Neuronal stem cell (in vitro differentiated cells): ENCODE measurements around the gene NPR1.
A peak's percentile ranks its signal among the peaks of the same experiment; 100 is the strongest.

Source experiments
- DNase-seq: peaks from one replicate; pipeline ENCODE4 v3.0.0-alpha.2; 2013; ENCODE audit warnings: low spot score
- H2AFZ ChIP-seq: one replicate; pipeline ENCODE4 v1.6.1; 2013; ENCODE audit warnings: mild to moderate bottlenecking, low read length, inconsistent platforms
- H2AK5ac ChIP-seq: 2 replicates; pipeline ENCODE4 v1.6.1; 2013; ENCODE audit warnings: low read depth, mild to moderate bottlenecking, inconsistent platforms, low read length, moderate library complexity, mixed read lengths
- H2BK120ac ChIP-seq: 2 replicates; pipeline ENCODE4 v1.6.1; 2013; ENCODE audit warnings: low read depth, mild to moderate bottlenecking, inconsistent platforms, low read length, moderate library complexity, mixed read lengths
- H2BK12ac ChIP-seq: one replicate; pipeline ENCODE4 v1.6.1; 2013; ENCODE audit warnings: low read length, inconsistent platforms
- H2BK15ac ChIP-seq: 2 replicates; pipeline ENCODE4 v1.6.1; 2013; ENCODE audit warnings: mild to moderate bottlenecking, low read length, inconsistent platforms, mixed read lengths
- H2BK5ac ChIP-seq: one replicate; pipeline ENCODE4 v1.6.1; 2013; ENCODE audit warnings: inconsistent platforms, mild to moderate bottlenecking, low read length, moderate library complexity
- H3K14ac ChIP-seq: one replicate; pipeline ENCODE4 v1.6.1; 2013; ENCODE audit warnings: low read length, inconsistent platforms
- H3K18ac ChIP-seq: 2 replicates; pipeline ENCODE4 v1.6.1; 2013; ENCODE audit warnings: low read length, inconsistent platforms
- H3K23ac ChIP-seq: 2 replicates; pipeline ENCODE4 v1.6.1; 2013; ENCODE audit warnings: low read depth, mild to moderate bottlenecking, mixed read lengths, low read length, inconsistent platforms; ENCODE audit not compliant: poor library complexity
- H3K27ac ChIP-seq: replicated peaks from 3 replicates; pipeline ENCODE4 v1.5.1; 2013; ENCODE audit warnings: low read length, inconsistent platforms
- H3K27me3 ChIP-seq, 3 experiments: 2 replicates each; pipeline ENCODE4 v1.6.1; 2013; ENCODE audit warnings: low read length in 3 of 3, mild to moderate bottlenecking in 2 of 3, inconsistent platforms in 1 of 3, low read depth in 1 of 3, mixed read lengths in 1 of 3, moderate library complexity in 1 of 3; ENCODE audit not compliant: control insufficient read depth in 3 of 3, insufficient read depth in 3 of 3
- H3K36me3 ChIP-seq, 2 donors: replicated peaks in 1 of 2; 2 replicates each; pipeline ENCODE4 v1.6.1; 2013; ENCODE audit warnings: low read length in 2 of 2; ENCODE audit not compliant: control insufficient read depth in 2 of 2, insufficient read depth in 2 of 2
- H3K4ac ChIP-seq: 2 replicates; pipeline ENCODE4 v1.6.1; 2013; ENCODE audit warnings: inconsistent platforms, mild to moderate bottlenecking, low read length, moderate library complexity
- H3K4me1 ChIP-seq, 2 donors: 1 replicate in 1 of 2; 2 replicates in 1 of 2; pipeline ENCODE4 v1.6.1; 2013; ENCODE audit warnings: low read length in 2 of 2, low read depth in 1 of 2; ENCODE audit not compliant: control insufficient read depth in 2 of 2, insufficient read depth in 1 of 2
- H3K4me2 ChIP-seq: one replicate; pipeline ENCODE4 v1.6.1; 2013; ENCODE audit warnings: mild to moderate bottlenecking, low read length, inconsistent platforms; ENCODE audit not compliant: insufficient read depth, poor library complexity, severe bottlenecking
- H3K4me3 ChIP-seq, 2 donors: 2 replicates each; pipeline ENCODE4 v1.5.1; 2013; ENCODE audit warnings: low read length in 2 of 2, mild to moderate bottlenecking in 2 of 2, inconsistent platforms in 1 of 2, moderate library complexity in 1 of 2
- H3K79me1 ChIP-seq: one replicate; pipeline ENCODE4 v1.6.1; 2013; ENCODE audit warnings: low read depth, mild to moderate bottlenecking, inconsistent platforms, low read length, moderate library complexity
- H3K9ac ChIP-seq: one replicate; pipeline ENCODE4 v1.6.1; 2013; ENCODE audit warnings: mild to moderate bottlenecking, low read depth, low read length, inconsistent platforms; ENCODE audit not compliant: poor library complexity
- H3K9me3 ChIP-seq, 2 donors: replicated peaks in 1 of 2; 2 replicates each; pipeline versions ENCODE3 to v1.6.1; 2013; ENCODE audit warnings: low read length in 2 of 2, mild to moderate bottlenecking in 2 of 2, inconsistent platforms in 1 of 2, low read depth in 1 of 2, mixed read lengths in 1 of 2, moderate library complexity in 1 of 2; ENCODE audit not compliant: control insufficient read depth in 2 of 2, insufficient read depth in 1 of 2
- H4K8ac ChIP-seq: one replicate; pipeline ENCODE4 v1.6.1; 2013; ENCODE audit warnings: low read depth, mild to moderate bottlenecking, inconsistent platforms, low read length, moderate library complexity
- H4K91ac ChIP-seq: one replicate; pipeline ENCODE4 v1.6.1; 2013; ENCODE audit warnings: low read length, low read depth, mild to moderate bottlenecking, inconsistent platforms; ENCODE audit not compliant: poor library complexity
- WGBS, 2 donors: extraction: QIAGEN DNeasy Blood & Tissue Kit; methylation state at CpG; one replicate each; pipeline ENCODE4 v1.1.7; 2013; ENCODE audit warnings: missing lambda C conversion rate in 2 of 2, mixed read lengths in 1 of 2; ENCODE audit not compliant: insufficient read length in 2 of 2, insufficient replicate concordance in 1 of 2; ENCODE audit errors: extremely low coverage in 2 of 2; 5-methylcytosine and 5-hydroxymethylcytosine counted together

The NPR1 gene

DNA sequence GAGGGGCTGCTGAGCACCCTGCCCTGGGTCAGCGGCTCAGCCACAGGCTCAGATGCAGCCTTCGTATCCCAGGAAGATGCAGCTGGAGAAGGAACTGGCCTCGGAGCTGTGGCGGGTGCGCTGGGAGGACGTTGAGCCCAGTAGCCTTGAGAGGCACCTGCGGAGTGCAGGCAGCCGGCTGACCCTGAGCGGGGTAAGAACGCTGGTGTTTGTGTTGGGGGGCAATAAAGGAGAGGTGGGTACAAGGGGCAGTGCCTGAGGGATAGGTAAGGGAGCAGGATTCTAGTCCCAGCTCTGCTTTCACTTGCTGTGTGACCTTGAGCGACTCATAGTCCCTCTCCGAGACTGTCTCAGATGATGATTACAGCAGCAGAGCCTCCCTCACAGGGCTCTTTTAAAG, 6.4 kb downstream of the NPR1 start:
- H3K18ac ChIP-seq = no peak overlapping the region
- no peak overlapping the region for H3K4me2 ChIP-seq
- peak overlapping the region; percentile 63 for H2AK5ac ChIP-seq
- no peak overlapping the region for H3K4ac ChIP-seq
- H2BK5ac ChIP-seq = no peak overlapping the region
- H2AFZ ChIP-seq = no peak overlapping the region
- H3K79me1 ChIP-seq = peaks cover 1% of the 10 kb centered on the region
- no peak overlapping the region for H4K8ac ChIP-seq
- peak overlapping the region; percentile 40 for H3K23ac ChIP-seq
- H4K91ac ChIP-seq = no peak overlapping the region
- peak overlapping the region; percentile 66 for H3K9ac ChIP-seq
- peaks cover 0 to 3% of the 10 kb centered on the region in 2 donors for H3K4me1 ChIP-seq
- no peak for DNase-seq
- H2BK120ac ChIP-seq = no peak overlapping the region
- H2BK12ac ChIP-seq = no peak overlapping the region
- no peak overlapping the region for H3K27ac ChIP-seq
- WGBS, 2 donors = no CpG with 5 or more reads among the region's 12 CpGs
- H3K9me3 ChIP-seq = peaks cover 0 to 2% of the 10 kb centered on the region in 2 donors
- peak overlapping the region; percentile 95 for H2BK15ac ChIP-seq
- no peak overlapping the region for H3K14ac ChIP-seq
- peaks cover 0 to 74% (median 19%) of the 10 kb centered on the region in 3 experiments for H3K27me3 ChIP-seq
- no peaks in the 10 kb centered on the region for H3K36me3 ChIP-seq
- H3K4me3 ChIP-seq = no peak overlapping the region

DNA sequence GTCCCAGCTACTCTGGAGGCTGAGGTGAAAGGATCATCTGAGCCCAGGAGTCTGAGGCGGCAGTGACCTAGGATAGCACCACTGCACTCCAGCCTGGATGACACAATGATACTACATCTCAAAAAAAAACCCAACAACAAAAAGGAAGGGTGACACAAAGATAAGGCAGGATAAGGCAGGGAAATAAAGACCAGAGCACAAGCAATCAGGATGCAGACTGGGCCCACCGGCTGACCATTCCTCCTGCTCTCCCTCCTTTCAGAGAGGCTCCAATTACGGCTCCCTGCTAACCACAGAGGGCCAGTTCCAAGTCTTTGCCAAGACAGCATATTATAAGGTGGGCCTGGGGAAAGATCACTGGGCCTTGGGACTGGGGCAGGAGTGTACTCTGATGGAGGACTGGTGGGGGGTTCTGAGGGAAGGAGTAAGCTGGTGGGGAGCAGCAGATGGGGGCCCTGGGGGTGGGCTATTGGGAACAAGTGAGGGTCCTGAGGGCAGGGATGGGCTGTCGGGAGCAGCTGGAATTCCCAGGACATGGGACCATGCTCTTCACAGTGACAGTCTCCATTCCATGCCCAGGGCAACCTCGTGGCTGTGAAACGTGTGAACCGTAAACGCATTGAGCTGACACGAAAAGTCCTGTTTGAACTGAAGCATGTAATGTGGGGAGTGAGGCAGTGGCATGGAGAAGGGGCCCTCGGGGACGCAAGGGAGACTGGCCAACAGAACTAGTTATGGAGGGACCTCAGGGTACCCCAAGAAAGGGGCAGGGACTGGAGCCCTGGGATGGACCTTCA, 7.3 kb downstream of the NPR1 start:
- H2BK15ac ChIP-seq = no peak overlapping the region
- H2AFZ ChIP-seq = no peak overlapping the region
- H3K36me3 ChIP-seq = no peaks in the 10 kb centered on the region
- no peak overlapping the region for H2BK120ac ChIP-seq
- H3K4me3 ChIP-seq = no peak overlapping the region
- H4K8ac ChIP-seq = no peak overlapping the region
- H3K27ac ChIP-seq = no peak overlapping the region
- no peak overlapping the region for H3K4ac ChIP-seq
- H3K9ac ChIP-seq = no peak overlapping the region
- no peak overlapping the region for H3K23ac ChIP-seq
- no peak overlapping the region for H2AK5ac ChIP-seq
- no peak overlapping the region for H2BK12ac ChIP-seq
- DNase-seq = no peak
- H3K18ac ChIP-seq = no peak overlapping the region
- H3K79me1 ChIP-seq = peaks cover 1% of the 10 kb centered on the region
- H3K4me2 ChIP-seq = no peak overlapping the region
- no peak overlapping the region for H2BK5ac ChIP-seq
- H3K9me3 ChIP-seq = peaks cover 0 to 2% of the 10 kb centered on the region in 2 donors
- peaks cover 0 to 65% (median 10%) of the 10 kb centered on the region in 3 experiments for H3K27me3 ChIP-seq
- peaks cover 0 to 3% of the 10 kb centered on the region in 2 donors for H3K4me1 ChIP-seq
- no peak overlapping the region for H4K91ac ChIP-seq
- no CpG with 5 or more reads among the region's 11 CpGs for WGBS, 2 donors
- H3K14ac ChIP-seq = no peak overlapping the region

DNA sequence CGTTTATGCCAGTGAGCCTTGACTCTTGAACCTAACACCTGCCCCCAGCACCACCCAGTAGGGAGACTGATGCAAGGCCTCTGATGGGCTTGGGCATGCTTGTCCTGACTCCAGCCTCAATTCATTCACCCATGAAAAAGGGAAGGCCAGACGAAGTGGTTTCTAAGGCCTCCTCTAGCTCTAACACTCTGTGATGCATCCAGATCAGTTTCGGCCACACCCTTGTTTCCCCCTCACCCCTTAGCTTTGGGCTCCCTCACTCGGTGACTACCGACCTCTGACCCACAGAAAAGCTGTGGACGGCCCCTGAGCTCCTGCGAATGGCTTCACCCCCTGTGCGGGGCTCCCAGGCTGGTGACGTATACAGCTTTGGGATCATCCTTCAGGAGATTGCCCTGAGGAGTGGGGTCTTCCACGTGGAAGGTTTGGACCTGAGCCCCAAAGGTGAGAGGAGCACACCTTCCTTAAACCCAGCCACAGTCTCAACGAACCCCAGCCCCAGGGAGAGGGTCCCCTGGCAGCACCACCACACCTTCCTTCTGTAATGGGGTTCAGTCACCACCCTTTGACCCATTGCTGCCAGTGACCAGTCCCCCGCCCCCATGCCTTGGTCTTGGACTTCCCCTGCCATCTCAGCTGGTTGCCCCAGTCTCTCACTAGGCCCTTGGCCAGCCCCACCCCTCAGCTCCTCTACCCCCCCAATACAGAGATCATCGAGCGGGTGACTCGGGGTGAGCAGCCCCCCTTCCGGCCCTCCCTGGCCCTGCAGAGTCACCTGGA, 9.0 kb downstream of the NPR1 start:
- Histone ChIP-seq H2AFZ (no peak overlapping the region), H3K4me3 (no peak overlapping the region), H3K4ac (no peak overlapping the region), H3K27me3 (peaks cover 0 to 56% (median 2%) of the 10 kb centered on the region in 3 experiments), H2BK15ac (no peak overlapping the region), H2BK5ac (no peak overlapping the region), H3K9me3 (peaks cover 0 to 2% of the 10 kb centered on the region in 2 donors), H4K91ac (no peak overlapping the region), H2AK5ac (no peak overlapping the region), H3K14ac (no peak overlapping the region), H3K23ac (no peak overlapping the region), H3K4me1 (peaks cover 0 to 3% of the 10 kb centered on the region in 2 donors), H4K8ac (no peak overlapping the region), H3K27ac (no peak overlapping the region), H3K79me1 (peaks cover 1% of the 10 kb centered on the region), H3K18ac (no peak overlapping the region), H3K36me3 (no peaks in the 10 kb centered on the region), H2BK12ac (no peak overlapping the region), H3K9ac (no peak overlapping the region), H2BK120ac (no peak overlapping the region), H3K4me2 (no peak overlapping the region)
- DNase-seq = no peak
- no CpG with 5 or more reads among the region's 16 CpGs for WGBS, 2 donors

DNA sequence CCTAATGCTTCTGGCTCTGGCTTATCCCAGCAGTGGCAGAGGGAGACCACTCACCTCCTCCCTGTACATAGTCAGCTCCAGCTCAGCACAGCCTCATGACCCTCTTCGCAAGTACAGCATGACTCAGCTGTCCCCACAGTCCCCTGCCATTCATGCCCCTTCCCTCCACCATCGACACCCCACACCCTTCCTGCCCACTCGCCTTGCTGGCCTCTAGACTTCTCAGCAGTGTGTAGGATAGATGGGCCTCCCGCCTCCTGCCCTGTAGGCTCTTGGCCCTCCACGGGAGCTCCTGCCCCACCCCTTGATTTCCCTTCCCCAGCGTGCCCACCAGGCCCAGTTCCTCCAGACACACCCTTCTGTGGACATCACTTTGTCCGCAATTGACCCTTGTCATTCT, 9.8 kb downstream of the NPR1 start:
- Histone ChIP-seq H3K36me3 (no peaks in the 10 kb centered on the region), H3K9ac (no peak overlapping the region), H4K91ac (peak overlapping the region; percentile 97), H2BK120ac (no peak overlapping the region), H2BK12ac (no peak overlapping the region), H3K18ac (peak overlapping the region; percentile 18), H3K4me1 (peaks cover 0 to 3% of the 10 kb centered on the region in 2 donors), H3K23ac (no peak overlapping the region), H2BK15ac (peak overlapping the region; percentile 21), H3K27me3 (peaks cover 0 to 53% (median 2%) of the 10 kb centered on the region in 3 experiments), H3K14ac (no peak overlapping the region), H3K4me3 (no peak overlapping the region), H3K4ac (no peak overlapping the region), H3K4me2 (no peak overlapping the region), H3K9me3 (peaks cover 0 to 2% of the 10 kb centered on the region in 2 donors), H2AK5ac (no peak overlapping the region), H2AFZ (no peak overlapping the region), H3K79me1 (peaks cover 1% of the 10 kb centered on the region), H4K8ac (no peak overlapping the region), H3K27ac (no peak overlapping the region), H2BK5ac (no peak overlapping the region)
- no CpG with 5 or more reads among the region's 7 CpGs for WGBS, 2 donors
- no peak for DNase-seq
